ENCODE measurements around the gene KNOP1.

The KNOP1 gene

DNA sequence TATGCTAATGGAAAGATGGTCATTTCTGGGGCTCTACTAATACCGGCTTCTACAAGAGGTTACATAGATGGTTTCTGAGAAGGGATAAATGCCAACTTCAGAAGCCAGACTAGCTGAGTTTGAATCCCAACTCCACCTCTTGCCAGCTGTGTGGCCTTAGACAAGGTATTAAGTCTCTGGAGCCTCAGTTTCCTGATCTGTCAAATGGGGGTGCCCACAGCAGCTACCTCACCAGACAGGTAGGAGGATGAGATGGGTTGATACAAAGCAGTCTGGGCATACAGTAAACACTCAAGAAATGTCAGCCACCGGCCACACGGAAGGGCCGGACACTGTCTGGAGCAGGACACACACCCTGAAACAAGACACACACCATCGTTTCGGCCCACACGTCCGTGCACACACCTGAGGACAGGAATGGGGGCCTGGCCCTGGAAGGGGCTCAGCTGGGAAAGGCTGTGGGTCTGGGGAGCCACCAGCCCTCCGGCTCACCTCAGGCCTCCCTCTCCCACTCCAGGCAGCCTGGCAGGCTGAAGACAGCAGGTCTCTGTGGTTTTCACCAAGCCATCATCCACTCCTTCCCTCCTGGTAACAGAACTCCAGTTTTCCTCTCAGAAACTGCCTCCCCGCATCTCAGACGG is 5.5 kb downstream of the KNOP1 start:
- H3K4me3 ChIP-seq (ENCODE audit: low read depth, low read length) = no peak overlapping the region
- TF ChIP-seq, protein P1, sequence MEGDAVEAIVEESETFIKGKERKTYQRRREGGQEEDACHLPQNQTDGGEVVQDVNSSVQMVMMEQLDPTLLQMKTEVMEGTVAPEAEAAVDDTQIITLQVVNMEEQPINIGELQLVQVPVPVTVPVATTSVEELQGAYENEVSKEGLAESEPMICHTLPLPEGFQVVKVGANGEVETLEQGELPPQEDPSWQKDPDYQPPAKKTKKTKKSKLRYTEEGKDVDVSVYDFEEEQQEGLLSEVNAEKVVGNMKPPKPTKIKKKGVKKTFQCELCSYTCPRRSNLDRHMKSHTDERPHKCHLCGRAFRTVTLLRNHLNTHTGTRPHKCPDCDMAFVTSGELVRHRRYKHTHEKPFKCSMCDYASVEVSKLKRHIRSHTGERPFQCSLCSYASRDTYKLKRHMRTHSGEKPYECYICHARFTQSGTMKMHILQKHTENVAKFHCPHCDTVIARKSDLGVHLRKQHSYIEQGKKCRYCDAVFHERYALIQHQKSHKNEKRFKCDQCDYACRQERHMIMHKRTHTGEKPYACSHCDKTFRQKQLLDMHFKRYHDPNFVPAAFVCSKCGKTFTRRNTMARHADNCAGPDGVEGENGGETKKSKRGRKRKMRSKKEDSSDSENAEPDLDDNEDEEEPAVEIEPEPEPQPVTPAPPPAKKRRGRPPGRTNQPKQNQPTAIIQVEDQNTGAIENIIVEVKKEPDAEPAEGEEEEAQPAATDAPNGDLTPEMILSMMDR (IDR thresholded peaks at IDR 0.05; ENCODE audit: low read depth, low read length) = no peak
- DNase-seq (ENCODE audit: low read depth, low spot score) = no peak
- in situ Hi-C loops (cut with HindIII; ENCODE audit: low sequenced_read_pairs) = no loop called here

DNA sequence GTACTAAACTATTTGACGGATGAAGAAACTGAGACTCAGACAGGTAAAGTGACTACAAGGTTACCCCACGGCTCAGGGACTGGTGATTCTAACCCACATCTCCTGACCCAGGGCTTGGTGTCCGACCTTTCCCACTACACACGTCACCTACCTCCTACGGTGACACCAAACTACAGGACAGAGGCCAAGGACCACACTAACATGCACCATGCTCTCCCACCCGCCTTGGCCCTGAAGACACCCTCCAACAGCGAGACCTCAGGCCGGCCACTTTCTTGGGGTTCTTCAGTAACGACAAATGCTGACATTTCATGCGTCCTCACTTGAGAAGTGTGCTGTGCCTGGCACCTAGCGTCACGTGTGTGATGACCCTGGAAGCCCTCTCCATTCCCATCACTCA is 6.4 kb downstream of the KNOP1 start:
- in situ Hi-C loops (cut with HindIII; ENCODE audit: low sequenced_read_pairs) = no loop called here
- TF ChIP-seq, protein P1 (IDR thresholded peaks at IDR 0.05; ENCODE audit: low read depth, low read length) = no peak
- no peak overlapping the region for H3K4me3 ChIP-seq (ENCODE audit: low read depth, low read length)
- no peak for DNase-seq (ENCODE audit: low read depth, low spot score)

DNA sequence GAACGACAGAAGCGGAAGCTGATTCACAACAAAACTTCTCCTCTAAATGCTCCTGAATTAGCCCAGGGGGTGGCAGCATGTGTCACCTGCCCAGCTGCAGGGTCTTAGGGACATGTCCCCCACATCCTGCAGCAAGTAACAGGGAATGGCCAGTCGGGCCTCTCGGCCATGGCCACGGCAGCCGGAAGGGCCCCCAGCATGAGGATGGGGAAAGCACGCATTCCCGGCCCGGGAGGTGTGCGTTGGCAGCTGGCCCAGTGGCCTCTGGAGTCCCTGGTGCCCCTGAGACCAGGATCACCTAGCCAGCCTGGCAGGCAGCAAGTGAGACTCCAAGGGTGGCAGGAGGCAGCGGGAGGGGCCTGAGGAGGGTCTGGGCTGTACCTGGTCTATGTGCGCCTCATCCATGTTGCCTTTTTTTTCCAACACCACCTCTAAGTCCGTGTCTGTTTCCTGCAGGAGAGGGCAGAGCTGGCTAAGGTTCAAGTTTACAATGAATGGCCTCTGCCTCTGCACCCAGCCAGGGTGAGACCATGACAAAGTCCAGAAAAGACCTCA is 7.0 kb downstream of the KNOP1 start:
- TF ChIP-seq, protein P1 (IDR thresholded peaks at IDR 0.05; ENCODE audit: low read depth, low read length) = no peak
- no peak overlapping the region for H3K4me3 ChIP-seq (ENCODE audit: low read depth, low read length)
- in situ Hi-C loops (cut with HindIII; ENCODE audit: low sequenced_read_pairs) = no loop called here
- no peak for DNase-seq (ENCODE audit: low read depth, low spot score)

DNA sequence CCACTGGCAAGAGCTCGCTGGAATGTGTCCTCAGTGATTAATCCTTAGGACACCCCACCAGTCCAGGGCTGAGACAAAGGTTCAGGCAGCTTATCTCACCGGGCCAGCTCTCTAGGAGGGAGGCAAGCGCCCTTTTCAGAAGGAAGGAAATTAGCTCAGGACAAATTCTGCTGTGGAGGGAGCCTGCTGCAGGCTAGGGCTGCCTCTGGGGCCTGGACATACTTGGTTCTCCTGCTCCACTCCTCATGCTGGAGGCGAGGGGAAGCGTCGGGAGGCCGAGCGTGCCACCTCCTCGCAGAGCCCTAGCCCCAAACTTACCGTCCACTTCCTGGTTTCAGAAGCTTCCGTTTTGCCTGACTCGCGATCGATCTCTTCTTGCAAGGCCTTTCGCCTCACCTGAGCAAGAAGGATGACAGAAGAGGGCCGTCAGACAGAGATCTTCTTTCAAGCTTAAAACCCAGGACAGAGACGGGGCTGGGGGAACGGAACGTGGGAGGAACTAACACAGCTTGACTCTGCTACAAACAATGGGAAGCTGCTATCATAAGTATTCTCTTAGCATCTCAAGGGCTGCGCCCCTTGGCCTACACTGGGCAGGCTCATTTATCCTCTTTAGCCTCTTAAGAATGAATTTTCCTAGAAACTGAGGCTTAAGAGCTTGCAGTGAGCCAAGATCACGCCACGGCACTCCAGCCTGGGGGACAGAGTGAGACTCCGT is 7.7 kb downstream of the KNOP1 start:
- H3K4me3 ChIP-seq (ENCODE audit: low read depth, low read length) = no peak overlapping the region
- TF ChIP-seq, protein P1 (IDR thresholded peaks at IDR 0.05; ENCODE audit: low read depth, low read length) = no peak
- no peak for DNase-seq (ENCODE audit: low read depth, low spot score)
- in situ Hi-C loops (cut with HindIII; ENCODE audit: low sequenced_read_pairs) = no loop called here

DNA sequence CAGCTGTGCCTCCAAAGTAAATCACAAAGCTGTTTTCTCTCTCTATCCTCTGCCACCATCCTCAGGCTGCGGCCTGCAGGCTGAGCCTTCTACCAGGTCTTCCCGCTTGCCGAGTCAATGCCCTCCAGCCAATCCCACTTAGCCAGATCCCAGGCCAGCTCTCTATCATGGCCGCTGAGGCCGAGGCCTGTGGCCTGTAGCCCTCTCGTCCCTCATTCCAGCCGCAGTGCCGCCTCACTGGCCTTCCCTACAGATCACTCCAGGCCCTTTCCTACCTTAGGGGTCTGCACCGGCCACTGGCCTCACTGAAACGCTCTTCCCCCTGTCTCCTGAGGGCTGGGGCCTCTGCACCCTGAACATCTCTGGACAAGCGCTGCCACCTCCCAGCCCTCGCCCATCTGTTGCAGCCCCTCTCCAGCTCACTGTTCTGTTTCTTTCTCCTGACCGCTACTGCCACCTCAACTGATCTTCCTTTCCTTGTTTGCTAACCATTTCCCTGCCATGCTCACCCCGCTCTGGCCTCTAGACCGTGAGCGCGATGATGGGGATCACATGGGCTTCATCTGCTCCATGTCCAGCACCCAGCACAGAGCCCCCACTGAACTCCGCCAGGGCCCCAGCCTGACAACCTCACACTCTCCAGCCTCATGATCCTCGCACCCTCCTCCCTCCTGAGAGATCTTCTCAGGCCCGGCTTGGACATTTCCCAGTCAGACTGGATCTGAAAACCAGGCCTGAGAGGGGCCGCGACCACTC is 8.5 kb downstream of the KNOP1 start:
- in situ Hi-C loops (cut with HindIII; ENCODE audit: low sequenced_read_pairs) = no loop called here
- TF ChIP-seq, protein P1 (IDR thresholded peaks at IDR 0.05; ENCODE audit: low read depth, low read length) = no peak
- no peak overlapping the region for H3K4me3 ChIP-seq (ENCODE audit: low read depth, low read length)
- no peak for DNase-seq (ENCODE audit: low read depth, low spot score)

Measured in astrocyte of the spinal cord (primary cell).